ENCODE data around the gene PTPN2.

GRCh38 chr18:12774982-12775381, 109.1 kb downstream of the PTPN2 start:
- TF ChIP-seq HOXA7 (CRISPR knock-in tag; IDR thresholded peaks at IDR 0.05) = no peak
- TF ChIP-seq EP300 (IDR thresholded peaks at IDR 0.05) = no peak
- no peak for TF ChIP-seq CTCF (IDR thresholded peaks at IDR 0.05)
- TF ChIP-seq REST (IDR thresholded peaks at IDR 0.05) = no peak
- no peak for TF ChIP-seq MAX (IDR thresholded peaks at IDR 0.05)
- TF ChIP-seq MYC (IDR thresholded peaks at IDR 0.05; ENCODE audit: borderline replicate concordance, low read length) = no peak
- TF ChIP-seq POLR2A (IDR thresholded peaks at IDR 0.05; ENCODE audit: low read length) = no peak
- TF ChIP-seq SMC3 (IDR thresholded peaks at IDR 0.05) = no peak
- no peak for TF ChIP-seq MAFK (IDR thresholded peaks at IDR 0.05; ENCODE audit: partially characterized antibody)
- no peak for TF ChIP-seq ELK1 (IDR thresholded peaks at IDR 0.05; ENCODE audit: low read depth, low read length)
- TF ChIP-seq JUN (IDR thresholded peaks at IDR 0.05) = no peak
- TF ChIP-seq RCOR1 (IDR thresholded peaks at IDR 0.05; ENCODE audit: low read depth, low read length) = no peak
- no peak for TF ChIP-seq USF2 (IDR thresholded peaks at IDR 0.05)
